Activated CD8-positive, alpha-beta T cell treated with anti-CD3 and anti-CD28 coated beads for 36 hours (primary cell): ENCODE data around the gene TBXAS1. TPM values are rescaled to one million over a fixed set of nuclear protein-coding genes. Genes with fewer than 3 reads are reported as not detected.

Experiments used
- ATAC-seq: fragments of 200-7000 bp; cut with Tn5 transposase; one replicate; pipeline ENCODE4 v1.10.0; 2021; ENCODE audit warnings: mild to moderate bottlenecking, moderate library complexity
- CTCF ChIA-PET: fragments of 350-600 bp; sonication (Branson Sonifier 250); formaldehyde crosslinking; loops from one replicate; lab custom pipeline; 2021; ENCODE audit warnings: antibody characterized with exemption; lab: Charles Lee
- POLR2A ChIA-PET: fragments of 350-600 bp; sonication (Branson Sonifier 250); formaldehyde crosslinking; loops from one replicate; lab custom pipeline; 2021; ENCODE audit warnings: antibody characterized with exemption; lab: Charles Lee
- DNase-seq: peaks from one replicate; pipeline ENCODE4 v3.0.0-alpha.2; 2020
- H3K27ac Mint-ChIP-seq: one replicate; pipeline ENCODE4 v1.8.0; 2021; ENCODE audit warnings: mild to moderate bottlenecking, mixed read lengths
- H3K27me3 Mint-ChIP-seq: one replicate; pipeline ENCODE4 v1.8.0; 2021; ENCODE audit warnings: mixed read lengths
- H3K36me3 Mint-ChIP-seq: one replicate; pipeline ENCODE4 v1.8.0; 2021; ENCODE audit warnings: low read depth, mixed read lengths
- H3K4me1 Mint-ChIP-seq: one replicate; pipeline ENCODE4 v1.8.0; 2021; ENCODE audit warnings: low read depth, mixed read lengths
- H3K4me3 Mint-ChIP-seq: one replicate; pipeline ENCODE4 v1.8.0; 2021; ENCODE audit warnings: mild to moderate bottlenecking, moderate library complexity, mixed read lengths
- H3K9me3 Mint-ChIP-seq: one replicate; pipeline ENCODE4 v1.8.0; 2021; ENCODE audit warnings: mixed read lengths
- intact Hi-C: fragments of 100-400 bp; cut with micrococcal nuclease; formaldehyde crosslinking; loops from one replicate; pipeline ENCODE4 v1.10.0; 2022
- total RNA-seq, 2 experiments: library from RNA; stranded (reverse); gene quantifications; one replicate each; pipeline ENCODE4 v1.2.3, GENCODE V29; 2021
- TF ChIP-seq, protein P1 (sequence below): fragments of 200-600 bp; IDR thresholded peaks from one replicate; pipeline ENCODE4 v1.8.0; 2022; ENCODE audit warnings: antibody characterized with exemption, mild to moderate bottlenecking

TBXAS1 gene
- total RNA-seq, 2 experiments from 2014 or later, result 1.5 to 2.1 TPM

DNA sequence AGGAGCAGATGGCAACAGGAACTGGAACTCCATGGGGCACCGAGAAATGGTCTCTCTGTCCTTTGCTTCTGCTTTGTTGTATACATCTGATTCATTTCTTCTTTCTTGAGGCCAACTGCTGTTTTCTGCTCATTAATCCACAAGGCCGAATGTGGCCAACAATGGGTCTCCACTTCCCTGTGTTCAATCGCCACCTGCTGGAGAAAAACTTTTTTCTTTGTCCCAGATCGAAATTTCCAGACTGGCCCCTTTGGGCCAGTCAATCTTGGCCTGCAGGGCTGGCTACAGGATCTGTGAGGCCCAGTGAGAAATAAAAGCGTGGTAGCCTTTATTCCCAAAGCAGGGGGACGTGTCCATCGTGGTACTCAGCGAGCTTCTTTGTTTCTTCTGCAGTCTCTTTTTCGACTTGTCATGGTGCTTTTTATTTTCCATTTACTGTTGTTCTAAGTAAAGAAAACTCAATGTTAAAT is 174.9 kb downstream of the TBXAS1 start:
- DNase-seq (peak; percentile 44), ATAC-seq (no peak)
- H3K27ac Mint-ChIP-seq, result no peak overlapping the region
- H3K9me3 Mint-ChIP-seq, result no peaks in the 10 kb centered on the region
- intact Hi-C loops, result loop anchor here (2.0 to 5.0 kb wide), 3 partner anchors 227 to 402 kb away; partner anchors contain the start of gene HIPK2
- H3K27me3 Mint-ChIP-seq, result no peaks in the 10 kb centered on the region
- no peaks in the 10 kb centered on the region for H3K4me1 Mint-ChIP-seq
- no peaks in the 10 kb centered on the region for H3K36me3 Mint-ChIP-seq
- TF ChIP-seq, protein P1, sequence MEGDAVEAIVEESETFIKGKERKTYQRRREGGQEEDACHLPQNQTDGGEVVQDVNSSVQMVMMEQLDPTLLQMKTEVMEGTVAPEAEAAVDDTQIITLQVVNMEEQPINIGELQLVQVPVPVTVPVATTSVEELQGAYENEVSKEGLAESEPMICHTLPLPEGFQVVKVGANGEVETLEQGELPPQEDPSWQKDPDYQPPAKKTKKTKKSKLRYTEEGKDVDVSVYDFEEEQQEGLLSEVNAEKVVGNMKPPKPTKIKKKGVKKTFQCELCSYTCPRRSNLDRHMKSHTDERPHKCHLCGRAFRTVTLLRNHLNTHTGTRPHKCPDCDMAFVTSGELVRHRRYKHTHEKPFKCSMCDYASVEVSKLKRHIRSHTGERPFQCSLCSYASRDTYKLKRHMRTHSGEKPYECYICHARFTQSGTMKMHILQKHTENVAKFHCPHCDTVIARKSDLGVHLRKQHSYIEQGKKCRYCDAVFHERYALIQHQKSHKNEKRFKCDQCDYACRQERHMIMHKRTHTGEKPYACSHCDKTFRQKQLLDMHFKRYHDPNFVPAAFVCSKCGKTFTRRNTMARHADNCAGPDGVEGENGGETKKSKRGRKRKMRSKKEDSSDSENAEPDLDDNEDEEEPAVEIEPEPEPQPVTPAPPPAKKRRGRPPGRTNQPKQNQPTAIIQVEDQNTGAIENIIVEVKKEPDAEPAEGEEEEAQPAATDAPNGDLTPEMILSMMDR, result peak; percentile 59
- H3K4me3 Mint-ChIP-seq, result no peak overlapping the region
- ChIA-PET CTCF (interaction anchor here (0.6 to 9.3 kb wide), 12 partner anchors 10 to 971 kb away, joined by 3 to 84 read pairs (median 9); partner anchors contain the start of gene CLEC2L), POLR2A (no interaction called here)

DNA sequence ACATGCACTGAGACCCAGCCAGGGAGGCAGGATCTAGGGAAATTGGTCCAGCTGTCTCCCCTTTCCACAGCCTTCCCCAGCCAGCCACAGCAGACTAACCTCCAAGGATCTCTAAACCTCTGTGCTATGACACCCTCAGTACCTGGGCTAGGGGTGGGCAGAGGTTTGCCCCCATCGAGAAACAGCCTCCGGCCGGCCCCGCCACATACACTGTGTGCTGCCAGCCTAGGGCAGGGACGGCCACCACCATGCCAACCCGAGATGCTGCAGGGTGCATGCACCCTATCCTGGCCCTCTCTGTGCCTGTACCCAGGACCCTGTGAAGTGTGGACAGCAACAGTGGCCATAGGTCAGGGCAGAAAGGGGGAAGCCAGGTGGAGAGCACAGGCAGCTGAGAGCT is 175.6 kb downstream of the TBXAS1 start:
- TF ChIP-seq, protein P1, result no peak
- intact Hi-C loops, result loop anchor here (5.0 kb wide), 3 partner anchors 227 to 502 kb away; partner anchors contain the start of gene HIPK2
- POLR2A ChIA-PET, result no interaction called here
- CTCF ChIA-PET, result interaction anchor here (1.4 to 9.3 kb wide), 6 partner anchors 14 to 504 kb away, joined by 3 to 84 read pairs (median 41); no protein-coding TSS in a partner anchor
- DNase-seq (no peak), ATAC-seq (no peak)
- H3K36me3 Mint-ChIP-seq, result no peaks in the 10 kb centered on the region
- no peaks in the 10 kb centered on the region for H3K27me3 Mint-ChIP-seq
- H3K9me3 Mint-ChIP-seq, result no peaks in the 10 kb centered on the region
- H3K4me3 Mint-ChIP-seq, result no peak overlapping the region
- H3K27ac Mint-ChIP-seq, result no peak overlapping the region
- no peaks in the 10 kb centered on the region for H3K4me1 Mint-ChIP-seq

DNA sequence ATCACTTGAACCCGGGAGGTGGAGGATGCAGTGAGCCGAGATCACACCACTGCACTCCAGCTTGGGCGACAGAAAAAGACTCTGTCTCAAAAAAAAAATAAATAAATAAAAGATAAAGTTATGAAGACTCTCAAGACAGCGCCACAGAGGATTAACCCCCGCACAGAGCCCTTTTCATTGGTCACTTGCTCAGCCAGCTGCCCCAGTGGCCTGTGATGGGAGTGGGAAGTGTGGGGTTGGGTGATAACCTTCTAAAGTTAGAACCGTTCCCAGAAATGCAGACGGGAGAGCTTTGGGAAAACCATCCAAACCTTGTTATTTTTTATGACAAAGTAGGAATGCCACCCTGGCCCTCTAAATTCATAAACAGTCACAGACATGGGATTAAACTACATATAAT is 176.3 kb downstream of the TBXAS1 start:
- no peak for ATAC-seq
- ChIA-PET POLR2A (no interaction called here), CTCF (interaction anchor here (0.9 to 9.3 kb wide), 8 partner anchors 13 to 505 kb away, joined by 3 to 84 read pairs (median 4); no protein-coding TSS in a partner anchor)
- no peak for DNase-seq
- Mint-ChIP-seq H3K36me3 (no peaks in the 10 kb centered on the region), H3K9me3 (no peaks in the 10 kb centered on the region), H3K27me3 (no peaks in the 10 kb centered on the region), H3K27ac (no peak overlapping the region), H3K4me3 (no peak overlapping the region), H3K4me1 (no peaks in the 10 kb centered on the region)
- intact Hi-C loops, result loop anchor here (5.0 kb wide), 1 partner anchor 503 kb away; no protein-coding TSS in a partner anchor
- TF ChIP-seq, protein P1, result no peak

DNA sequence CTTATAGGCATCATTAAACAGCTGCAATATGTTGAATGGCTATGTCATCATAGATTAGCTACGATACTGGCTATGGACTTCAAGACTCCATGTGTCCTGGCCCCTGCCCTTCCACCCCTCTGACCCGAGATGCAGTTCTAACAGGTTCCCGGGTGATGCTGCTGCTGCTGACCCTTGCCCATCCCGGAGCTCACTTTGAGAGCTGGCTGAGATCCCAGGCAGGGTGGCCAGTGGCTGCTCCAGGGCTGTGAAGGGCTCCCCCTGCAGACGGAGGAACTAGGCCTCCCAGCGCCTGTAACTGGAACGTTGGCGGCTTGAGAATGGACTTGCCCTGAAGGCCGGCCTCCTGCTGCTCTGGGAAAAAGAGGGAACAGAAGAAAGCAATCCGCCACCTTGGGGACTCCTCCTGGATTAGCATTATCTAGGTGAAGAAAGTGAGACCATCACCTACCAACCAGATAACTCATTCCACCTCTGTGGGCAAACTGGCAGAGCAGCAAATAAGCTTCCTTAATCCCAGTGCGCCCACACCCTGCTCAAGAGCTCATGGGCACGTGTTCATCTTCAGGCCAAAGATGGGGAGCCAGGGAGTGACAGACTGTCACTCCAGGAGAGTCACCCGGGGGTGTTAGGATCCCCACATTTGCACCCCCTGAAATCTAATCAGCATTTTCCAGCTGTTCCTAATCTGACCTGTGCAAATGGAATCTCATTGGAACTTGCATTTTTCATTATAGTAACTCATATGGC is 176.9 kb downstream of the TBXAS1 start:
- ATAC-seq (no peak), DNase-seq (no peak)
- Mint-ChIP-seq H3K4me3 (no peak overlapping the region), H3K4me1 (no peaks in the 10 kb centered on the region), H3K36me3 (no peaks in the 10 kb centered on the region), H3K27ac (no peak overlapping the region), H3K9me3 (no peaks in the 10 kb centered on the region), H3K27me3 (no peaks in the 10 kb centered on the region)
- ChIA-PET CTCF (interaction anchor here (0.9 to 9.3 kb wide), 10 partner anchors 12 to 506 kb away, joined by 3 to 84 read pairs (median 4); no protein-coding TSS in a partner anchor), POLR2A (interaction anchor here (1.0 kb wide), 1 partner anchor 9 kb away, joined by 3 read pairs; no protein-coding TSS in a partner anchor)
- TF ChIP-seq, protein P1, result no peak
- intact Hi-C loops, result loop anchor here (5.0 kb wide), 1 partner anchor 504 kb away; no protein-coding TSS in a partner anchor
